Prostate gland (tissue), 2 donors: ENCODE data around the gene ACSS3. TPM values are rescaled to one million over a fixed set of nuclear protein-coding genes. Genes with fewer than 3 reads are reported as not detected.

Source experiments
- DNase-seq: peaks from one replicate; pipeline ENCODE4 v3.0.0-alpha.2; 2019; ENCODE audit warnings: low spot score
- H3K27ac ChIP-seq, 2 donors: fragments of 200-600 bp; sonication (generic); 2 replicates each; pipeline ENCODE4 v1.5.1; 2017 to 2019
- H3K27me3 ChIP-seq: fragments of 200-600 bp; sonication (generic); replicated peaks from 2 replicates; pipeline ENCODE4 v1.5.1; 2019; ENCODE audit not compliant: insufficient read depth
- H3K36me3 ChIP-seq, 2 donors: fragments of 200-600 bp; sonication (generic); 1 replicate in 1 of 2; 2 replicates in 1 of 2; pipeline versions ENCODE4 v1.5.1 to v1.8.1; 2017 to 2019
- H3K4me1 ChIP-seq: fragments of 200-600 bp; sonication (generic); replicated peaks from 2 replicates; pipeline ENCODE4 v1.5.1; 2019
- H3K4me3 ChIP-seq, 2 donors: fragments of 200-600 bp; sonication (generic); 2 replicates each; pipeline ENCODE4 v1.5.1; 2017 to 2019
- H3K9me3 ChIP-seq: fragments of 200-600 bp; sonication (generic); 2 replicates; pipeline ENCODE4 v1.5.1; 2017
- POLR2A ChIP-seq: fragments of 450-650 bp; IDR thresholded peaks from one replicate; pipeline ENCODE4 v1.6.1; 2016; ENCODE audit warnings: antibody characterized with exemption, mild to moderate bottlenecking
- POLR2AphosphoS5 ChIP-seq: sonication (generic); formaldehyde crosslinking; IDR thresholded peaks from one replicate; pipeline ENCODE4 v1.6.1; 2017; ENCODE audit warnings: antibody characterized with exemption
- WGBS: methylation state at CpG from one replicate; pipeline ENCODE4 v1.1.5; 2018; 5-methylcytosine and 5-hydroxymethylcytosine counted together
- intact Hi-C: fragments of 100-400 bp; cut with DNase I; formaldehyde crosslinking; loops from one replicate; pipeline ENCODE4 v1.14.2; 2022
- total RNA-seq, 2 donors: library from RNA; depleted of rRNA; stranded (reverse); fragments of >200 nt; gene quantifications; one replicate each; pipeline ENCODE4 v1.1.0, GENCODE V29; 2016
- TF ChIP-seq, protein P1 (sequence below), 4 experiments: fragments of 200-600 bp in 2 of 4; fragments of 450-650 bp in 2 of 4; sonication (generic) in 2 of 4; IDR thresholded peaks; 1 replicate in 3 of 4; 2 replicates in 1 of 4; pipeline ENCODE4 v1.5.1; 2016 to 2019; ENCODE audit warnings: antibody characterized with exemption in 4 of 4, mild to moderate bottlenecking in 2 of 4, moderate library complexity in 2 of 4

ACSS3 gene
- total RNA-seq, 2 donors from 2014 or later = 11.8 to 24.3 TPM

DNA sequence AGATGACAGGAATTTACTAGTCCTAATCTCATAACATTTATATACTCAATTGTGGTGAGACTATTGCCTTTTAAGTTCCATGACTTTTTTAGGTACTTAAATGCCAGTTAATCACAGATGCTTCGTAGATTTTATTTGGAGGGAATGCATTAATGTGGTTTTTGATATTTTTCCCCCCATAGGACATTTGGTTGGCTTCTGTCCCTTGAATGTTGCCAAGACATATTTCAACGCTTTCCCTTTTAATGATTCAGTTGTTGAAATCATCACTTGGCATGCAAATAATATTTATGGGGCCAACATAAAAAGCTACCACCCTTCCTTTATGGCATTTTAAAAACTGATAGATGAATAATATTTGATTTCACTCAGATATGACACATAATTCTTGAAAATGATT is 172.1 kb downstream of the ACSS3 start:
- intact Hi-C loops = loop anchor here (10.0 kb wide), 1 partner anchor 315 kb away; the partner anchor contains the start of gene LIN7A
- DNase-seq = no peak
- Histone ChIP-seq H3K27me3 (no peaks in the 10 kb centered on the region), H3K9me3 (no peaks in the 10 kb centered on the region), H3K4me3 (no peak overlapping the region), H3K27ac (no peak overlapping the region), H3K36me3 (no peaks in the 10 kb centered on the region), H3K4me1 (peaks cover 4% of the 10 kb centered on the region)
- WGBS = 51% methylated on average over 2 of the region's 2 CpGs
- TF ChIP-seq POLR2AphosphoS5 = no peak
- TF ChIP-seq POLR2A = no peak
- TF ChIP-seq, protein P1, sequence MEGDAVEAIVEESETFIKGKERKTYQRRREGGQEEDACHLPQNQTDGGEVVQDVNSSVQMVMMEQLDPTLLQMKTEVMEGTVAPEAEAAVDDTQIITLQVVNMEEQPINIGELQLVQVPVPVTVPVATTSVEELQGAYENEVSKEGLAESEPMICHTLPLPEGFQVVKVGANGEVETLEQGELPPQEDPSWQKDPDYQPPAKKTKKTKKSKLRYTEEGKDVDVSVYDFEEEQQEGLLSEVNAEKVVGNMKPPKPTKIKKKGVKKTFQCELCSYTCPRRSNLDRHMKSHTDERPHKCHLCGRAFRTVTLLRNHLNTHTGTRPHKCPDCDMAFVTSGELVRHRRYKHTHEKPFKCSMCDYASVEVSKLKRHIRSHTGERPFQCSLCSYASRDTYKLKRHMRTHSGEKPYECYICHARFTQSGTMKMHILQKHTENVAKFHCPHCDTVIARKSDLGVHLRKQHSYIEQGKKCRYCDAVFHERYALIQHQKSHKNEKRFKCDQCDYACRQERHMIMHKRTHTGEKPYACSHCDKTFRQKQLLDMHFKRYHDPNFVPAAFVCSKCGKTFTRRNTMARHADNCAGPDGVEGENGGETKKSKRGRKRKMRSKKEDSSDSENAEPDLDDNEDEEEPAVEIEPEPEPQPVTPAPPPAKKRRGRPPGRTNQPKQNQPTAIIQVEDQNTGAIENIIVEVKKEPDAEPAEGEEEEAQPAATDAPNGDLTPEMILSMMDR (IDR thresholded peaks at IDR 0.05) = no peak

DNA sequence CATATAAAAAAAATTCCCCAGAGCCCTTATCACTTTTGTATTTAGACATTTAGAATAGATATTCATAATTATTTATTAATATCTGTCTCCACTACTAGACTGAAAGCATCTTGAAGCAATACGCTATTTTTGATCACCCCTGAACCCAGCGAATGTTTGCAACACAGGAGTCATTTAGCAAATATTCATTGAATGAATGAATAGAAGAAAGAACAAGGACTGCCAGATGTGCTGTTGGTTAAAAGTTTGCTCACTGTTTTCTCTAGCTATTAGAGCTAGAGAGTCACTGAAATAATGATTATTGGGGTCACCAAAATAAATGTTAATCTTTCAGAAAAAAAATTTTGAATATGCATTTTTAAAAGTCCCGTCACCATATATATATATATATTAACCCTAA is 174.3 kb downstream of the ACSS3 start:
- no peaks in the 10 kb centered on the region for H3K9me3 ChIP-seq
- intact Hi-C loops = loop anchor here (10.0 kb wide), 1 partner anchor 317 kb away; the partner anchor contains the start of gene LIN7A
- no peak for TF ChIP-seq POLR2A
- TF ChIP-seq POLR2AphosphoS5 = no peak
- TF ChIP-seq, protein P1 (IDR thresholded peaks at IDR 0.05) = no peak
- 95% methylated on average over 3 of the region's 3 CpGs for WGBS
- no peaks in the 10 kb centered on the region for H3K4me1 ChIP-seq
- H3K27ac ChIP-seq = no peak overlapping the region
- H3K4me3 ChIP-seq = no peak overlapping the region
- H3K36me3 ChIP-seq = no peaks in the 10 kb centered on the region
- DNase-seq = no peak
- no peaks in the 10 kb centered on the region for H3K27me3 ChIP-seq

DNA sequence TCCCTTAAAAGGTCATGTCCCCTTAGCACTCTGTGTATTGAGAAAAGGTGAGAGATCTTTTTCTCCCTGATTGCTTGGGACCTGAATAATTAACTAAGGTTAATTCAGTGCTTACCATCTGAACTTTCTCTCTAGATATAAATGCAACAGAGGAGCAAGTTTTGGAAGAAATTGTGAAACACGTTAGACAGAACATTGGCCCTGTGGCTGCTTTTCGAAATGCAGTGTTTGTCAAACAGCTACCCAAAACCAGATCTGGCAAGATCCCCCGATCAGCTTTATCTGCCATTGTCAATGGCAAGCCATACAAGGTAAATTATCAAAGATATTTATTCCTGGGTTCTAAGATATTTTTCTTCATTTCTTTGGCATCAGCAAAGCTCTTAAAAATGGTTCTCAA is 175.5 kb downstream of the ACSS3 start:
- Histone ChIP-seq H3K4me3 (no peak overlapping the region), H3K4me1 (no peaks in the 10 kb centered on the region), H3K9me3 (no peaks in the 10 kb centered on the region), H3K27ac (no peak overlapping the region), H3K27me3 (no peaks in the 10 kb centered on the region), H3K36me3 (no peaks in the 10 kb centered on the region)
- no peak for DNase-seq
- intact Hi-C loops = loop anchor here (10.0 kb wide), 1 partner anchor 319 kb away; the partner anchor contains the start of gene LIN7A
- no peak for TF ChIP-seq POLR2A
- TF ChIP-seq, protein P1 (IDR thresholded peaks at IDR 0.05) = no peak
- TF ChIP-seq POLR2AphosphoS5 = no peak
- WGBS = 75% methylated on average over 3 of the region's 3 CpGs

DNA sequence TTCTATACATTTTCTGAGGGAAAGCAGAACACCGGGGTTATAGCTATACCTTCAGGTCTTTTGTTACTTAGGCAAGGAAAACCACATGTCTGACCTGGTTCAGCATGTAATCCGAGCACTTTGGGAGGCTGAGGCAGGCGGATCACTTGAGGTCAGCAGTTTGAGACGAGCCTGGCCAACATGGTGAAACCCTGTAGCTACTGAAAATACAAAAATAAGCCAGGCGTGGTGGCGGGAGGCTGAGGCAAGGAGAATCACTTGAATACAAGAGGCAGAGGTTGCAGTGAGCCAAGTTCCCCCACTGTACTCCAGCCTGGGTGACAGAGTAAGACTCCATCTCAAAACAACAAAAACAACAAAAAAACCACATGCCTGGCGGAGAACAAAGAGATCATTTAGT is 177.6 kb downstream of the ACSS3 start:
- no peaks in the 10 kb centered on the region for H3K9me3 ChIP-seq
- intact Hi-C loops = loop anchor here (5.0 to 10.0 kb wide), 2 partner anchors 321 to 418 kb away; partner anchors contain the start of gene LIN7A
- no peaks in the 10 kb centered on the region for H3K4me1 ChIP-seq
- H3K36me3 ChIP-seq = no peaks in the 10 kb centered on the region
- H3K4me3 ChIP-seq = no peak overlapping the region
- no peaks in the 10 kb centered on the region for H3K27me3 ChIP-seq
- WGBS = 92% methylated on average over 7 of the region's 7 CpGs
- TF ChIP-seq, protein P1 (IDR thresholded peaks at IDR 0.05) = no peak
- no peak for TF ChIP-seq POLR2A
- no peak for TF ChIP-seq POLR2AphosphoS5
- no peak overlapping the region for H3K27ac ChIP-seq
- no peak for DNase-seq

DNA sequence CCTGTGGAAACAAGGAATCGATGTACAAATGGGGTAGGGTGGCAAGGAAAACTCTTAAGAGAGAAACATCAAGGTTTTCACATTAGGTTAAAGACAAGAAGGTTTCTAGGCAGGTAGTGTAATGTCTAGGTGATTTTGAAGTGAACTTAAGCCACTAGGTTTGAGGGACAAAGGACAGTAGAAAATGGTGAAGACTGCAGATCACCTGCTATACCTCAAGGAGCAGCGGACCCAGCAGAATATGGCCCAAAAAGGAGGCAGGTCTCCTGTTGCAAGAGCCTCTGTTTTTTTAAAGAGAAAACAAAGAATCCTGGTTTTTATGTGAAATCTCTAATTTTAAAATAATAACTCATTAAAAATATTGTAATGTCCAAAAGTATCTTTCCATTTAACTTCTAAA is 178.1 kb downstream of the ACSS3 start:
- Histone ChIP-seq H3K4me1 (no peaks in the 10 kb centered on the region), H3K27me3 (no peaks in the 10 kb centered on the region), H3K4me3 (no peak overlapping the region), H3K27ac (no peak overlapping the region), H3K9me3 (no peaks in the 10 kb centered on the region), H3K36me3 (no peaks in the 10 kb centered on the region)
- 83% methylated on average over 2 of the region's 2 CpGs for WGBS
- DNase-seq = no peak
- intact Hi-C loops = loop anchor here (5.0 to 10.0 kb wide), 2 partner anchors 321 to 419 kb away; partner anchors contain the start of gene LIN7A
- TF ChIP-seq, protein P1 (IDR thresholded peaks at IDR 0.05) = no peak
- TF ChIP-seq POLR2AphosphoS5 (no peak), POLR2A (no peak)
